ENCODE results near the gene TLCD3A. TPM values are rescaled to one million over a fixed set of nuclear protein-coding genes. Genes with fewer than 3 reads are reported as not detected.
A peak's percentile ranks its signal among the peaks of the same experiment; 100 is the strongest.

The TLCD3A gene
- total and polyA plus RNA-seq, 2 of the 4 experiments (the other 2 are of a cell fraction), result 15.2 to 35.0 TPM

GRCh38 chr17:704111-704864 lies 28.1 kb upstream of the TLCD3A start:
- POLR2A ChIA-PET (ENCODE audit: unreplicated experiment), result interaction anchor here (0.6 kb wide), 1 partner anchor 236 kb away, joined by 13 read pairs; no protein-coding TSS in a partner anchor
- dilution Hi-C loops (cut with HindIII; ENCODE audit: low sequenced_read_pairs, unreplicated experiment), result no loop called here
- Histone ChIP-seq H3K9ac (ENCODE audit: low read depth, low read length) (no peak overlapping the region), H4K5ac (ENCODE audit: low read depth, low read length) (no peak overlapping the region), H3K4me2 (ENCODE audit: low read depth, low read length) (no peak overlapping the region), H3K9me1 (ENCODE audit: insufficient read depth, low read length) (peaks cover 6% of the 10 kb centered on the region; the same call in 1 of the 2 replicates), H3K9me3 (ENCODE audit: control insufficient read depth, insufficient read depth, low read length) (no peaks in the 10 kb centered on the region), H2AK5ac (ENCODE audit: low read depth, low read length) (no peak overlapping the region; the same call in 1 of the 2 replicates), H3K14ac (replicated peaks; ENCODE audit: low read depth, low read length) (no peak overlapping the region), H2BK15ac (ENCODE audit: low read depth, low read length) (0 out of 3 replicates have a peak overlapping the region, but pooled peaks have one; percentile 23), H4K8ac (ENCODE audit: low read depth in 2 of 2, low read length in 2 of 2) (peak overlapping the region in 1 of 2 experiments; percentile 47; a peak in 1 of 4 replicates), H2AK9ac (replicated peaks; ENCODE audit: low read depth, low read length, poor library complexity) (no peak overlapping the region), H2AFZ (replicated peaks; ENCODE audit: low read length, poor library complexity) (no peak overlapping the region), H3K18ac (ENCODE audit: low read depth, low read length) (no peak overlapping the region), H4K91ac (ENCODE audit: insufficient read depth, low read depth, low read length) (no peak overlapping the region), H2BK5ac (ENCODE audit: low read depth, low read length, poor library complexity, severe bottlenecking) (peak overlapping the region; percentile 12), H3K4ac (ENCODE audit: low read depth, low read length) (no peak overlapping the region), H3K4me3 (ENCODE audit: insufficient read depth, low read depth, low read length) (no peak overlapping the region), H2BK120ac (ENCODE audit: low read depth, low read length) (no peak overlapping the region), H3K27me3 (ENCODE audit: control insufficient read depth, insufficient read depth, low read length) (no peaks in the 10 kb centered on the region), H3K27ac (ENCODE audit: insufficient read depth, low read length) (no peak overlapping the region), H3K79me1 (ENCODE audit: low read depth in 1 of 2, low read length in 2 of 2) (peaks cover 23 to 59% of the 10 kb centered on the region in 2 experiments), H2BK20ac (ENCODE audit: low read depth, low read length) (no peak overlapping the region), H3K23ac (ENCODE audit: low read depth, low read length) (no peak overlapping the region), H4K20me1 (ENCODE audit: insufficient read depth, low read length) (peaks cover 15% of the 10 kb centered on the region), H3K56ac (ENCODE audit: extremely low read depth, insufficient read depth, low read length) (no peak overlapping the region), H3K4me1 (ENCODE audit: control insufficient read depth, insufficient read depth, low read length) (peaks cover 9% of the 10 kb centered on the region), H3K36me3 (ENCODE audit: control insufficient read depth, insufficient read depth, low read length) (peaks cover 20% of the 10 kb centered on the region)
- no TSS peak for BruUV-seq (replicated peaks)
- TF ChIP-seq RAD21 (IDR thresholded peaks at IDR 0.05; ENCODE audit: low read length) (no peak), FOS (IDR thresholded peaks at IDR 0.05; ENCODE audit: low read depth, low read length) (no peak), USF2 (IDR thresholded peaks at IDR 0.05; ENCODE audit: low read depth, low read length) (no peak)
- ATAC-seq (ENCODE audit: low read depth) (peak; percentile 25; the same call in 1 of the 2 replicates), DNase-seq (no peak)
- in situ Hi-C loops (cut with MboI; ENCODE audit: low sequenced_read_pairs), result no loop called here
- intact Hi-C loops (cut with micrococcal nuclease), result loop anchor here (5.0 kb wide), 1 partner anchor 192 kb away; no protein-coding TSS in a partner anchor
- CTCF ChIA-PET, result interaction anchor here (1.3 to 2.0 kb wide), 2 partner anchors 292 kb away, joined by 3 to 8 read pairs; no protein-coding TSS in a partner anchor
- WGBS, 2 experiments (ENCODE audit: extremely low coverage in 2 of 2, insufficient read length in 1 of 2), result no CpG with 5 or more reads among the region's 4 CpGs
